Fibroblast of skin of back (primary cell): ENCODE measurements around the gene SIGLEC9.

Experiments
- DNase-seq: peaks from one replicate; pipeline ENCODE4 v3.0.0-alpha.2; 2013

The SIGLEC9 gene

DNA sequence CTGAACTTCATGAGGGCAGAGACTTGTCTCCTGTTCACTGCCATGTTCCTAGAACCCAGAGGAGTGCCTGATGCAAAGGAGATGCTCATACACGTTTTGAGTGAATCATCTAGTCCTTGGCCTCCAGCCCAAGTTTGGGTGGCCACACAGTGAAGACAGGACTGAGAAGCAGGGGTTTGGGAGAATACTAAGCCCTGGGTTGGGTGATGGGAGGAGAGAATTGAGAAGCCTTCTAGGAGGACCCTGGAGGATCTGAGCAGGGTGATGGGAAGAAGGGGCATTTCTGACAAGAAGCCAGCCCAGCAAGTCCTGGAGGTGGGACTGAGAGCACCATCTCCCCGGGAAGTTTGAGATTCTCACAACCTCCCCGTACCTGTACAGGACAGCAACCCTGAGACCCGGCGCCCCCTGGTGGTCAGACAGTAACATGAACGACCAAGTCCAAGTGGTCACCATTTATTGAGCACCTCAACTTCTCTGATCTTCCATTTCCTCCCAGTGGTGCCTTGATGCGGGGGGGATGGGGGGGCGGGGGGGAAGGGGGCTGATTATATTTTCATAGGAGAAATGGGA, 27.5 kb upstream of the SIGLEC9 start:
- peak; percentile 56 for DNase-seq

DNA sequence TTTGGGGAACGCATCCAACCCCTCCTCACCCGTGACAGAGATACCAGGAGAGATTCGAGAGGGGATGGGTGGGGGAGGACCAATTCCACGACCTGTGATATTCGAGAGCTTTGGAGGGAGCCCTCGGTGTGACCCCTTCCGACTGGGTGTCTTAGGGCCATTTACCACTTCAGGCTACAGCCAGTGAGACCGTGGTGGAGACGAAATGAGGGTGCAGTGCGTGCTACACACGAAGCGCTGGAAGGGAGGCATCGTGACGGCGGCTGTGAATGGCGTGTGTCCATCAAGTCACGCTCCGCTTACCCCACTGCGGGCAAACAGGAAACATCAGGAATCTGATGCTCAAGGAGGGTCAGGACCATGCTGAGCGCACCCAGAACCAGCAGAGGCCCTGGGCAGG, 26.9 kb upstream of the SIGLEC9 start:
- DNase-seq: no peak

DNA sequence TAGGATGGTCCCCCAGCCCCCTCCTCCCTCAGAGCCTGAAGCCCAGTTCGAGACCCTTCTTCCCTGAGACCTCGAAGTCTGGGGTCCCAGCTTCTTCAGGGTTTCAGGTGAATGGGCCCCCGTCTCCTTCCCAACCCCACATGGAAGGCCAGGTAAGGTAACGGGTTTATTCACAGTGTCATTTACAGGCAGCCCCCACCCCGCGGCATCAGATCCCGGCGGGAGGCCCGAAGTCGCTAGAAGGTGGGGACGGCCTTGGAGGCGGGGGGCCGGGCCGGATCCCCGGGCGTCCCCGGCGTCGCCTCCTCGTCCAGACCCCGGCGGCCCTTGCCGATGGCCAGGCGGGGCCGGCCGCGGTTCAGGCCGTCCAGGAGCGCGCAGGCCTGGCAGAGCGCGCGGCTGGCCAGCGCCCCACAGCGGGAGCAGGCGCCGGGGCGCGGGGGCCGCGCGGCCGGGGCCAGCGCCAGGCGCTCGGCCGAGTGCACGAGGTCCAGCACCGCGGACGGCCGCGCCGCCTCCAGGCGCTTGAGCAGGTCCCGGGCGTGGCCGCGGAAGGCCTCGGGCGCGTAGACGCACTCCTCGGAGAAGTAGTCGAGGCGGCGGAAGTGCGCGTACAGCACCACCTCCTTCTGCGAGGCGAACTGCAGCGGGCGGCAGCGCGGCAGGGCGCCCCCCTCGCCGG, 26.2 kb upstream of the SIGLEC9 start:
- peak; percentile 9 for DNase-seq

DNA sequence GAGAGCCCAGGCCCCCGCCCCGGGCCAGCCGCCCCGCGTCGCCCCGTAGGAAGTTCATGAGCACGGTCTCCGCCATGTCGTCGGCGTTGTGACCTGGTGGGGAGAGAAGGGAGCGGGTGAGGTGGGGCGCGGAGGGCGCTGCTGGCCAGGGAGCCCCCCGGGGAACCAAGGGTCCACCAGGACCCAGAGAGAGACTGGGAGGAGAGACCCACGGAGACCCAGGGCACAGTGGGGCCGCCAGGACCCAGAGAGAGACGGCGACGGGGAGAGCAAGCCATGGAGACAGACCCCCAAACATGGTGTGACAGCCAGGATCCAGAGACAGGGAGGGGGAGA, 25.7 kb upstream of the SIGLEC9 start:
- no peak for DNase-seq

DNA sequence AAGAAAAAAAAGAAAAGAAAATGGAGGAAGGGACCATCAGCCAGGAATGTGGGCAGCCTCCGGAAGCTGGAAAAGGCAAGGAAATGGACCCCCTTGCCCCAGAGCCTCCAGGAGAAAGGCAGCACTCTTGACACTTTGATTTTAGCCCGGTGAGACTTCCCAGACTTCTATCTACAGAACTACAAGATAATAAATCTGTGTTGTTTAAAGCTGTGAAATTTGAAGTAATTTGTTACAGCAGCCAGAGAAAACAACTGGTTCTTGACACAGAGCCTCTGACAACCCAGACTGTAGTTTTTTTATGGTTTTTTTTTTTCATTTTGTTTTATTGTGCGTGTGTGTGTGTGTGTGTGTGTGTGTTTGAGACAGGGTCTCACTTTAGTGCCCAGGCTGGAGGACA, 24.1 kb upstream of the SIGLEC9 start:
- no peak for DNase-seq

DNA sequence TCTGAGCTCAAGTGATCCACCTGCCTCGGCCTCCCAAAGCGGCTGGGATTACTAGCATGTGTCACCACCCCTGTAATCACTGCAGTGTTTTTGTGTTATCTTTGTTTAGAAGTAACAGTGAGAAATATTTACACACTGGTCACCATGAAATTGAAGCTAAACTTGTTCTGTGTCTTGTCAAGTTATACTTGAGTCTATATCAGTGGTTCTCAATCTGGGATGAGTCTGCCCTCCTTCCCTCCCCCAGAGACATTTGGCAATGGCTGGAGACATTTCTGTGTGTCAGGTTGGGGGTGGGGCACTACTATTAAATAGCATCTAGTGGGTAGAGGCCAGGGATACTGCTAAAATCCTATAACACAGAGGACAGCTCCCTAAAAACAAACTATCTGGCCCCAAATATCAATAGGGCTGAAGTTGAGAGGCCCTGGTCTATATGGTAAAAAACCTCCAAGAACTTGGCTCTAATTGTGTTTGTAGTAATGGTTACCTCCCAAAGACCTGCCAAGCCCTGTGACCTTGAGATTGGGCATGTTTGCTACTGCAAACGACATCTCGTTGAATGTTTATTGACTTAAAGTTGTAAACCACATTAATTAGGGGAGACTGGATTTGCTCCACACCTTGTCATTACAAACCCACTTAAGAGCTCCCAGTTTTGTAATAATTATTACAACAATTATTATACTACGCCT, 23.4 kb upstream of the SIGLEC9 start:
- DNase-seq: no peak

DNA sequence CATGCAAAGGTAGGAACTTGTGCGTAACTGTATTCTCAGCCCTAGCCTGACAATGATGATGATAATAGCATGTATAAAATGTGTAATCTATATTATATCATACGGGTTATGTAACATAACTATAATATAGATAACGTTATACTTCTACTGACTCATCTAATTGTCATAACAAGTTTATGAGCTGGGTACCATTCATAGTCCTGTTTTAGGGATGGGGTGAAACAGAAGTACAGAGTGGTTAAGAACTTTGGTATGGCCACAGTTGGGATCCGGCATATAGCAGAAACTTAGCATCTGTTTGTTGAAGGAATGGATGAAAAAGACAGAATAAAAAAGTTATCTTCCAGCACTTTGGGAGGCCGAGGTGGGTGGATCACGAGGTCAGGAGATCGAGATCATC, 21.7 kb upstream of the SIGLEC9 start:
- no peak for DNase-seq

DNA sequence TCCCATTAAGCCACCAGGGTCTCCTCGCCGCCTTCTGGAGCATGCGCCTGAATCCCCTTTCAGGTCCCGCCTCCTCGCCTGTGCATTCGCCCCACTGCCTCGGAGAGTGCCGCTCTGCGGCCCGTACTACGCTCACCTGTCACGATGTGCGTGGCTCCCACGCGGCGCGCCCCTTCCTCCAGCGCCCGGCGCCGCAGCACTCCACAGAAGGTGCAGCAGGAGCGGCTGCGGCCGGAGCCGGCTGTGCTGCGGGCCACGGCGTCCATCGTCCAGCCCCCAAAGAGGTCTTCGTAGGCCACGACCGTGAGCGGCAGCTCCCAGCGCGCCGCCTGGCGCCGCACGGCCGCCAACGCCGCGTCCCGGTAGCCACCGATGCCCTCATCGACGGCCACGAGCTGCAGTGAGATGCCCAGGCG, 20.8 kb upstream of the SIGLEC9 start:
- DNase-seq: no peak

DNA sequence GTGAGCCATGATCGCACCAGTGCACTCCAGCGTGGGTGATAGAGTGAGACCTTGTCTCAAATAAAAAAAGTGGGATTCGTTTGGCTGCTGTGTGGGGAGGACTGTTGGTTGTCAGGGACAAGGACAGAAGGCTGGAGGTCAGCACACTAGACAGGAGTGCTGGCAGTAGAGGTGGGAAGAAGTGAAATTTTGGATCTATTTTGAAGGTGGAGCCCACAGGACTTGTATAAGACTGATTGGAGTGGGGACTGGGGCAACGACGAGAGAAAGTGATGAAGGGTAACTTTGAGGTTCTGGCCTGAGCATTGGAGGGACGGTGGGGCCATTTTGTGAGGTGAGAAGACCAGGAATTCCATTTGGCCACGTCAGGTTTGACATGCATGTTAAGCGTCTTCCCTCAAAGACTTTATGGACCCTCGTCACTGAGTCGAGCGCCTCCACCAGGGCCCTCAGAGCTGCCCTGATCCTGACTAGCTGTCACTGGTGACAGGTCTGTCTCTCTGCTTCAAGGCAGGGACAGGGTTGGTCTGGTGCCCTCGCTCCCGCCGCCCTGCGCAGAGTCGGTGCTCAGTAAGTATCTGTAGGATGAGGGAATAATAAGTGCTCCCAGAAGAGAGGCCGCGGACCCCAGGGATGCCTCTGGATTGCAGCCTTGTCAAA, 17.2 kb upstream of the SIGLEC9 start:
- DNase-seq: peak; percentile 38

DNA sequence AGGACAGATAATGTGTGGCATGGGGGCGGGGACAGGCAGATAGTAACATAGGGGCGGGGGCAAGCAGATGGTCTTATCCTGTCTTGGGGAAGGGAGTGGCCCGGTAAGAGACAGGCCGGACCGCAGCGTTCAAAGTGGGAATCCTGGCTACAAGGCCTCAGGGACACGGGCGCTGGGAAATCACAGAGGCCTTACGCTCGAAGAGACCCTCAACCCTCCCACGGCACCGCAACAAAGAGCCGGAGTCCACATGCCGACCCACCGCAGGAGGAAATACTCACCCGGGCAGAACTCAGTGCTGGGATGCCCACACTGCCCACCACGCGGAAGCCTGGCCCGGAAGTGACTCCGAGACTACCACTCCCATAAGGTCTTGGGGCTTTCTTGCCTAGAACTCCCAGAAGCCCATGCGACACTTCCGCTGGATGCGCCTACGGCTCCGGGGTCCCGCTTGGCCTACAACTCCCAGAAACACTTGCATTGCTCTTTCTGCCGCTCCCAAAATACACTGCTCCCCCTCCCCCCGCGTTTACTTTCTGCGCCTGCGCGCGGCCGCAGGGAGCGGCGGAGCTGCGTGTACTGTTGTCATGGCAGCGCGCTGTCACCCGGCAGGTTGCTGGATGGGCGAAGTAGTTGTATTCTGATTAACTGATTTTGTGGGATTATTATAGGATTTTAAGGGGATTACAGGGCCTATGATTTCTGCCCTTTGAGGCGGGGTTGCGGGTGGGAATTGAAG, 16.5 kb upstream of the SIGLEC9 start, which contains the start of gene CTU1:
Gene CTU1, minus strand, starts transcription at position 344 of the 739 bp plus-strand sequence. CDS start 3,840 bp downstream, outside the sequence.
- DNase-seq: peak; percentile 99

DNA sequence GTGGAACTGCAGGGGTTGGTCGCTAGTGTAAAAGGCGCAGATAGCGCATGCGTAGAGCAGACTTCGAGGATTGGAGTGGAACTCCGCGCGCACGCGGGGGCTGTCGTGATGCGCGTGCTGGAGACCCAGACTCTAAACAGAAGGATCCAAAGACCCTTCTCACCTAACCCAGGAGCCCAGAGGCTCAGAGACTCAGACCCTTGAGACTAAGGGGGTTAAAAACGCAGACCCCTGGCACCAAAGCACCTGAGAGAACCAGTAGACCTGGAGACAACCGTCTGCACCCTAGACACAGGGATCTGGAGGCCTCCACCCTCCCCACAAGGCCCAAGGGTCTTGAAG, 15.9 kb upstream of the SIGLEC9 start:
- no peak for DNase-seq

DNA sequence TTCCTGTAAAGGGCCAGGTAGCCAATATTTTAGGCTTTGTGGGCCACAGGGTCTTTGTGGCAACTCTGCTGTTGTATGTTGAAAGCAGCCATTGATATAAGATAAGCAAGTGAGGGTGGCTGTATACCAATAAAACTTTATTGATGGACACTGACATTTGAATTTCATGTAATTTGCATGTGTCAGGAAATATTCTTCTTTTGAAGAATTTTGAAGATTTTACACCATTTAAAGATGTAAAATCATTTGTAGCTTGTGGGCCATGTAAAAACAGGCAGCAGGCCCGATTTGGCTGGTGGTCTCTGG, 14.1 kb upstream of the SIGLEC9 start:
- DNase-seq: no peak

DNA sequence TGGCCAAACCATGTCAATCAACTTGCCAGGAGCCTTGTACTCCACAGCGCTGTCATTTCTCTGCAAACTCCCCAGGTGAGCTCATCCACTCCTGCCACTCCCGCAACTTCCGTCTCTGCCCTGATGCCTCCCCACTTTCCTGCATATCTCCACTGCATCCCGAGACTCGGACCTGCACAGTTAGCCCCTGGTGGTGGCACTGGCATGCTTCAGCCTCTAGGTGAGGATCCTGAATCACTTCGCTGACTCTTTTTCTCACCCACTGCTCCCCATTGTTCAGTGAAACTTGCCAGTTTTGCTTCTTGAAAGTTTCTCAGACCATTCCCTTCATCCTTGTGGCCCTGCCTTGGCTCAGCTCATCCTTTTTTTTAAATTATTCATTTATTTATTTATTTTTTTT, 13.1 kb upstream of the SIGLEC9 start:
- no peak for DNase-seq

DNA sequence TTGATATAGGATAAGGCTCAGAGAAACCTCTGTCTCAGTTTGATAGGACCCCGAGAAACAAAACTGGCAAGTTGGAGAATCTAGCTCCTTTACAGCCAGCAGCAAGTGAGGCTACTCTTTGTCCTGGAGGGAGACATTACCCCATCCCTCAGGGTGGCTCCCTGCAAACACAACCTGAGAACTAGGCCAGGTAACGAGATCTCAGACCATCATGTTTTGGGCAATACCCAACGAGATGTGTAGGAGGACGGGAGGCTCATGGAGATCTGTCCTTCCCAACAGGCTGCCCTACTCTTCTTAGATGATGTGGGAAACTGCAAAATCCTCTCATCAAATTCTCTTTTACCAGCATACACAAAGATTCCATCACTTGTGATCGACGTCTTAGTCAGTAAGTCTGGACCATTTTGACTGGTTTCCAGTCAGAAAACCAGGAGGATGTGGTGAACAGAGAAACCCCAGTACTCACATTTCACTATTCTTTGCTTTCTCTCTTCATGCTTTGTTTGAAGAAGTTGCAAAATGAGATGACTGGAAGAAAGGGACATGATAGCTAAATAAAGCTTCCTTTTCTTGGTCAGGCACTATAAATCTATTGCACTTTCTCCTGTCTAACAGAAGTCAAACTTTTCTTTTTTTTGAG, 10.5 kb upstream of the SIGLEC9 start:
- no peak for DNase-seq

DNA sequence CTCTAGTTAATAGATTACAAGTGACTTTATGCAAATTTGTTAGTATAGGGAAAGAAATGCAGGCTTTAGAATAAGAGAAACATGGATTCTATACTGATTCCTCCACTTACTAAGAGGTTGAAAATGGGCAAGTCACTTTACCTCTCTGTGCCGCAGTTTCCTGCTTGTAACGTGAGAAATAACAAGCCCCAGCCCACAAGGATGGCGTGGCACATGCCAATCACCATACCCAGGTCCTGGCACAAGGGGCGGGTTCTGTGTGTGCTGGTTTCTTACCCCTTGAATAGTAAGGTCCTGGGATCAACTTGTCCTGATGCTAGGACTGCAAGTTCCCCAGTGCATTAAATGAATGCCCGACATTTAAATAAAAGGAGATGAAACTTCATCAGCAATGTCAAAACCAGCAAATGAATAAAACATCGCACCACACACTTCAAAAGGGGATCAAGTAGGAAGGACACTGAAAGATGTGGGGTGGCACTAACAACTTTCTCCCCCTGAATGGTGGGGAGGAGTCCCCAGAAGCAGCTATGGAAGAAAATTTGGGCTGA, 7.9 kb upstream of the SIGLEC9 start:
- DNase-seq: no peak

DNA sequence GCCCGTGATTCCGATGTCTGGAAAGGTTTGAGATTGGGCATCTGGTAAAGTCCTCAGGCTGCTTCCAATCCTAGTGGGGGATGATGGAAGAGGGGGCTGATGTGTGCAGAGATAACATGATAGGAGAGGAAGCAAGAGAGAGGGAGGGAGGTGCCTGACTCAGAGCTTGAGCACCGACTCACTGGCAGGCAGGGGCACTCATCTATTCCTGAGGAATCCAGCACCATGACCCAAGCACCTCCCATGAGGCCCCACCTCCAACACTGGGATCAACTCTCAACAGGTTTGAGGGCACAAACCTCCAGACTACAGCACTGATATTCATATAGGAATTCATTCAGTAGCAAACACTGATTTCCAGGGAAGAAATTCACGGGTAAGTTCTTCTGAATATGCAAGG, 5.6 kb upstream of the SIGLEC9 start:
- DNase-seq: no peak

DNA sequence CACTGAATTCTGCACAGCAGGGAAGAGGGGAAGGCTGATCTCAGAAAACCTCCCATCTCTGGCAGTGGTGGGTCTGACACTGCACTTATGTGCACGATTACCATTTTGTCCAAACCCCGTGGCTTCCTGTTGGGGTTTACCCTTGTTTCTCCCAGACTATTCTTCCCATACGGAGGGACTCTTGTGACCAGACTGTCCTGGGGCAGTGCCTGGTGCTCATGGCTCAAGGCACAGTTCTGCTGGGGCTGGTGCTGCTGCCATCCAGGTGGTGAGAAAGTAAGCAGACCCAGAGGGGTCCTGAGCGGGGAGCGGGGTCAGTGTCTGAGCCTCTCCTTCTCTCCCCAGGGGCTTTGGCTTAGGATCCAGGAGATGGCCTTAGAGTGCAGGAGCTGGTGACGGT, 5.1 kb upstream of the SIGLEC9 start:
- DNase-seq: no peak

DNA sequence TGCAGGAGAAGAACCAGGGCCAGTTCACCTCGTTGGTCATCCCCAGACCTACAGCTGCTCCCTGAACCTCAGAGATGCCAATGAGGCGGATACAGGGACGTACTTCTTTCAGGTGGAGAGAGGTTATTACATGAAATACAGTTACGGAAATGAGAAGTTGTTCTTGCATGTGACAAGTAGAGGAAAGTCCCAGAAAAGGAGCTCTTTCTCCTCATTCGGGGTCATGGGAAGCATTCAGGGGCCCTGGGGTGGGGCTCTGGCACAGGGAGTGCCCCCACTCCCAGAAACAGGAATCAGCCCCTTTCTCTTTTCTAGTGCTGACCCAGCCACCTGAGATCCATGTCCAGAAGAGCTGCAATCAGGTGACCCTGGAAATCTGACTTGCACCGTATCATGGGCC, 4.5 kb upstream of the SIGLEC9 start:
- no peak for DNase-seq

DNA sequence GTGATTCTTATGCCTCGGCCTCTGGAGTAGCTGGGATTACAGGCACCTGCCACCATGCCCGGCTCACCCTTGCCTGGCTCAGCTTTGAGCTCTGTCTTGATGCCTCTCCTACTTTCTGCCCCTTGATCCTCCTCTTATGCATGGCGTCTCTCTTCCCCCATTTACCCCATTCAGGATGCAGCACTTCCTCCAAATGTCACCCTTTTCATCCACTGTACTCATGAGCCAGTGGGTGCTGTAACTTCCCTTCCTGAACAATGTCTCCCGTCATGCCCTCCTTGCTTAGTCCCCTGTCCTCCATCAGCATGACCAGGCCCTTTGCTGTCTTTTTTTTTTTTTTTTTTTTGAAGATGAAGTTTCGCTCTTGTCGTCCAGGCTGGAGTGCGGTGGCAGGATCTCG, 3.4 kb upstream of the SIGLEC9 start:
- DNase-seq: no peak

DNA sequence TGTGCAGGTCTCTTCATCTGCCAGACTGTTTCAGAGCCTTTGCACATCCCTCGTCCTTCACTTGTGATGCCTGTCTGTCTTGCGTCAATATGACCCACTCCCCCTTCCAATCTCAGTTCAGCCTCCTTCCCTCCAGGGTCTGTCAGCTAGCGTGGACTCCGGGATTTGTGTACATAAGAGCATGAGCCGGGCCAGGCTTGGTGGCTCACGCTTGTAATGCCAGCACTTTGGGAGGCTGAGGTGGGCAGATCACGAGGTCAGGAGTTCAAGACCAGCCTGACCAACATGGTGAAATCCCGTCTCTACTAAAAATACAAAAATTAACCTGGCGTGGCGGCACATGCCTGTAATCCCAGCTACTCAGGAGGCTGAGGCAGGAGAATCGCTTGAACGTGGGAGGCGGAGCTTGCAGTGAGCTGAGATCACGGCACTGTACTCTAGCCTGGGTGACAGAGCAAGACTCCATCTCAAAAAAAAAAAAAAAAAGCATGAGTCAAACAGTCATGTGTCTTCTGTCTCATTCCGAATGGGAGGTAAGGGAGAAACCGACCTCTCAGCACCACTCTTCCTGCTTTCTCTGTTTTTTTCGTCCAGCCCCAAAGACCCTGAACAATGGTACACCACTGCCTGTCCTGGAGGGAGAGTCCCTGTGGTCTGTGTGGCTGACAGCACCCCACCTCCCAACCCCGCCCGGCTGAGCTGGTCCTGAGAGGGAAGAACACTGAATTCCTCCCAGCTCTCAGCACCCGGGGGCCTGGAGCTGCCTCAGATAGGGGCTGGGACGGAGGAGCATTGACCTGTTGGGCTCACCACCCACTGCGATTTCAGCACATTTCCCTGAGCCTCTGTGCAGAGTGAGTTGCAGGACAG, 2.4 kb upstream of the SIGLEC9 start:
- DNase-seq: no peak

DNA sequence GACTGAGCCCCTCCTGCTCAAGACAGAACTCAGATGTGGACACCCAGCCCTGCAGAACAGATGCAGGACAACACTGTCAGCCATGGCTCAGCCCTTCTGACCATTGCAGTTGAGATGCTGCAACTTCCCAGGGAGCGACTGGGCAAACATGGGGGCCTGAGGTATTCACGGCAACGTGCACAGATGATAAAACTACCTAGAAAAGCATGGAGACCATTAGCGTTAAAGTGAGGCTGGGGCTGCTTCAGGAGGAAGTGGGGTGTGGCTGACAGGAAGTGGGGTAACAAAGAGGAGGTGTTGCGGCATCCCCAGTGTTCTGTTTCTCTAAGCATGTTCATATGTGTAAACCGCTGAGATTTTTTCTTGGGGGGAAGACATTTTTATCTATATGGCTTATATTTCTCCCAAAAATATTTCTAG, 1.3 kb upstream of the SIGLEC9 start:
- DNase-seq: no peak
